NOMO-1 treated with DMSO at 0.1 percent for 48 hours (cell line): ENCODE measurements around the gene IRF1.
"Not testable (repeated sequence)": the region's sequence is repeated elsewhere in the genome, so short reads cannot be mapped to it uniquely, and the experiment has no call there.

ENCODE experiments used
- DNase-seq: peaks from one replicate; lab custom pipeline; 2025; ENCODE audit not compliant: unreplicated experiment; lab: John Stamatoyannopoulos, UW

The IRF1 gene

GRCh38 chr5:132490484-132491367, at the start of gene IRF1:
TSS of gene IRF1 (minus strand) at chr5:132490773. CDS start at chr5:132489478, 1,295 bp downstream.
- DNase-seq: peak; percentile 93

DNA sequence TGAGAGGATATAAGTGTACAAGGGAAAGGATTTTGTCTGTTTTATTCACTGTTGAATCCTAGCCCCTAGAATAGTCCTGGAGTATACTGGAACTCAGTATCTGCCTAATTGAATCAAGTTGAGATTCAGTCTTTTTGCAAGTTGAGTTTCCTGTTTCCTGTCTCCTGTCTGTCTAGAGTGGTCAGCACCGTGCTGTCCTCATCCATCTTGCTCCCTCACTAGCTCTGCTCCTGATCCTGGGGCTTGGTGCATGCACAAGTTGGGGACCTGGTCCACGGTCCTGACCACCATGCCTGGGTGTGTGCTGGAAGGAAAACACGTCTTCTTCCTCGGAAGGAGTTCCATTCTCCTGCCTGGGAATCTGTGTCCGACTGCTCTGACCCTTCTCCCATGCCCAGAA, 49.6 kb upstream of the IRF1 start:
- DNase-seq: no peak

GRCh38 chr5:132539716-132540115, 49.1 kb upstream of the IRF1 start:
- no peak for DNase-seq

GRCh38 chr5:132530946-132531345, 40.4 kb upstream of the IRF1 start:
- DNase-seq: no peak

- no peak for DNase-seq
Measured at GRCh38 chr5:132528866-132529634, 38.5 kb upstream of the IRF1 start.

GRCh38 chr5:132528021-132528420, 37.4 kb upstream of the IRF1 start:
- no peak for DNase-seq

- DNase-seq: peak; percentile 40
Measured at GRCh38 chr5:132526974-132527564, 36.5 kb upstream of the IRF1 start.

DNA sequence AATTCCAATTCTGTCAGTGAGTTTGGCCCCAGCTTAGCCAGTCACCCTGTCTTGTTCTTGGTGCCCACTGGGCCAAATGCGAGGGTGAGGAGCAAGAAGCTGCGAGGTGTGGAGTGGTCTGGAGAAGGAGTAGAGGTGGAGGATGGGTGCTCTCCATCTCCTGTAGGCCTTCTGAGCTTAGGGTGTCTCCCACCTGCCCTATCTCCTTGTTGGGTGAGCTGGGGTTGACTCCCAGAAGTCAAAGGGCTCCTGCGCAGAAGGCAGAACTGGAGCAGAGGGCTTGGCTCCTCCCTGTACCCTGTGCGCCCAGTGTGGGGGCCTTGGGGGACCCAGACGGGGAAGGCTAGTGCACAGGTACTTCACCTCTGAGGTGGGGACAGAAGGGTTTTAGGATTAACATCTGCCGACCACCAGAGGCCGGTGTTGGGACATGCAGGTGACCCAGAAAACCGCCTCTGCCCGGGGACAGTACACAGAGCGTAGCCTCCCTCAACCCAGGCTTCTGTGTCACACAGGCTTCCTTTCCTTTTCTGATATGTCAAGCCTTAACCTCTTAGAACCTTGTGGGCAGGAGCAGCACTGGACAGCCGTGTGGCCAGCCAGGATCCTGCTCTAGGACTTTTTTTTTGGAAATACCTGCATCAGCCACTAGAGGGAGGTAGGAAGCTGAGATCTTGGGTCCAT, 35.9 kb upstream of the IRF1 start:
- DNase-seq: no peak

DNA sequence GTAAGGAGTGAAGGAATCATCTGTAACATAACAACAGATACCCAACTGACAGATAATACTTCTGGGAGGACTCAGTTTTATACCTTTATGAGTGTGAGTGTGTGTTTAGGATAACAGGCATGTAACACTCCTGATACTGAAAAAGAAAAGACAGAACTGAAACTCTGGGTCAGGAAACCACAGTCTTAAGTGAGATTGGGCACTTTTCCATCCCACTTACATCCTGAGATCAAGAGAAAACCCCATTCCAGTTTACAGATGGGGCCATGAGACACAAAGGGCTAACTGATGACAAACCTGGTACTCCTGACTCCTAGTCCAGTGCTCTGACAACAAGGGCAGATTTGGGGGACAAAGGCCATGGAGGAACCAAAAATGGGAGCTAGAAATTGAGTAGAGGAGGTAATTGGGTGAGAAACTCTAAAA, 34.7 kb upstream of the IRF1 start:
- DNase-seq: peak; percentile 70

GRCh38 chr5:132524877-132525276, 34.3 kb upstream of the IRF1 start:
- DNase-seq: not testable (repeated sequence)

DNA sequence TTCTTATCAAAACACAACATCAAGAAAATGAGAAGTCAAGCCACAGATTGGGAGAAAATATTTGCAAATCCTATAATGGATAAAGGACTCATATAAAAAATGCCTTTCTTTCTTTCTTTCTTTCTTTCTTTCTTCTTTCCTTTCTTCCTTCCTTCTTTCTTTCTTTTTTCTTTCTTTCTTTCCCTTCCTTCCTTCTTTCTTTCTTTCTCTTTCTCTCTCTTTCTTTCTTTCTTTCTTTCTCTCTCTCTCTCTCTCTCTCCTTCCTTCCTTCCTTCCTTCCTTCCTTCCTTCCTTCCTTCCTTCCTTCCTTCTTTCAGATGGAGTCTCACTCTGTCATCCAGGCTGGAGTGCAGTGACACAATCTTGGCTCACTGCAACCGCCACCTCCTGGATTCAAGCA, 31.5 kb upstream of the IRF1 start:
- not testable (repeated sequence) for DNase-seq

GRCh38 chr5:132513618-132514336, 23.2 kb upstream of the IRF1 start:
- DNase-seq: not testable (repeated sequence)

GRCh38 chr5:132510076-132510475, 19.5 kb upstream of the IRF1 start:
- no peak for DNase-seq

- DNase-seq: peak; percentile 35
Measured at GRCh38 chr5:132506094-132506692, 15.6 kb upstream of the IRF1 start.

GRCh38 chr5:132505641-132506040, 15.1 kb upstream of the IRF1 start:
- no peak for DNase-seq

GRCh38 chr5:132504746-132505145, 14.2 kb upstream of the IRF1 start:
- no peak for DNase-seq

DNA sequence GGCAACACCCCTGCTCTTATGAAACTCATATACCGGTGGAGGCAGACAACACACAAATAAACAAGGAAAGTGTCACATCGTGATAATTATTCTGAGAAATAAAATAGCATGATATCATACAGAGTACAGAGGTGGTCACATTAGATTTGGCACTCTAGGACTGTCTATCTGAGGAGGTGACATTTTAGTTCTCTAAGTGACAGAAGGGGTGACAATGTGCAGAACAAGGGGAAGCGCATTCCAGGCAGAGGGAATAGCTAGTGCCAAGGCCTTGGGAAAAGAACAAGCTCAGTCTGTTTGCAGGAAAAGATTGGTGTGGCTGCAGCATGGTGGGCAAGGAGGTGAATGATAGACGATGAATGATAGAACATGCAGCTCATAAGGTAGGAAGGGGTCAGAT, 12.7 kb upstream of the IRF1 start:
- DNase-seq: no peak

- no peak for DNase-seq
Measured at GRCh38 chr5:132501961-132502931, 11.7 kb upstream of the IRF1 start.

DNA sequence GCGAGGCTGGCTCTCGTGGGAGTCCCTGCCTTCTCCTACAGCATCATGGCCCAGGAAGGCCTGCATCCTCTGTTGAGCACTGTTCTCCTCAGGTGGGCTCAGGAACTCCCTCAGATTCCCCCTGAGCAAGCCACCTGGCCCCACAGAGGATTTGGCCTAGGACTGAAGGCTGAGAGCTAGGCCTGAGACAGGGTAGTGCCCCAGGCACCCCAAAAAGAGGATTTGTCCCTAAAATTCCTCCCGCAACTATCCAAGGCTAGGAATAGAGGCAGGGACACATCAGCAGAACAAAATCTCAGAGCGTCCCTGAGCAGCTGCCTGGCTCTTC, 11.0 kb upstream of the IRF1 start:
- no peak for DNase-seq
